Measurements from ENCODE around the gene RHOC. TPM values are rescaled to one million over a fixed set of nuclear protein-coding genes. Genes with fewer than 3 reads are reported as not detected.

RHOC gene
- total and polyA plus RNA-seq, 2 donors (not counting 1 experiment from before 2014, with no cell fraction given): 484 to 857 TPM

GRCh38 chr1:112651205-112651604, 55.7 kb downstream of the RHOC start:
- Histone ChIP-seq H3K4me2 (ENCODE audit: extremely low read depth, insufficient read depth, low read length) (no peak overlapping the region), H3K9me3 (ENCODE audit: control insufficient read depth, insufficient read depth, low read depth, low read length) (no peaks in the 10 kb centered on the region), H3K27ac (ENCODE audit: insufficient read depth, low read length) (no peak overlapping the region), H3K9ac (ENCODE audit: insufficient read depth, low read length) (no peak overlapping the region), H3K4me1 (ENCODE audit: control insufficient read depth, extremely low read depth, insufficient read depth, low read length) (no peaks in the 10 kb centered on the region), H3K4me3 (replicated peaks in 1 of 4; ENCODE audit: control extremely low read depth in 1 of 4, insufficient read depth in 1 of 4, low read depth in 3 of 4, low read length in 4 of 4) (no peak overlapping the region), H4K20me1 (ENCODE audit: control insufficient read depth, extremely low read depth, insufficient read depth, low read length) (no peaks in the 10 kb centered on the region), H3K36me3 (ENCODE audit: control insufficient read depth, insufficient read depth, low read length) (no peaks in the 10 kb centered on the region), H3K79me2 (ENCODE audit: control insufficient read depth, insufficient read depth, low read length) (peaks cover 29% of the 10 kb centered on the region), H2AFZ (ENCODE audit: low read length) (no peak overlapping the region), H3K27me3 (ENCODE audit: control insufficient read depth, insufficient read depth, low read length) (no peaks in the 10 kb centered on the region)
- TF ChIP-seq EZH2 (IDR thresholded peaks at IDR 0.05; ENCODE audit: low read length, missing control alignments): no peak
- TF ChIP-seq CTCF (conservative IDR thresholded peaks at IDR 0.05 in 1 of 2, IDR thresholded peaks at IDR 0.05 in 1 of 2; ENCODE audit: low read depth in 1 of 2, low read length in 2 of 2): no peak
- DNase-seq (ENCODE audit: low read depth in 2 of 2): peak in 1 of 2 donors; percentile 32

Other genes starting within 250 kb of the RHOC start
- gene WNT2B, start 198.2 kb downstream of the RHOC start, total RNA-seq: 1.5 and 3.5 TPM in 2 replicates
- 1.3 and 2.0 TPM in 2 replicates for gene WNT2B, start 198.2 kb downstream of the RHOC start, polyA plus RNA-seq
- 16.9 and 18.0 TPM in 2 replicates for gene ST7L, start 88.0 kb downstream of the RHOC start, total RNA-seq
- gene ST7L, start 88.0 kb downstream of the RHOC start, polyA plus RNA-seq: 14.0 and 14.6 TPM in 2 replicates
- 155 and 201 TPM in 2 replicates for gene CAPZA1, start 87.3 kb downstream of the RHOC start, total RNA-seq
- 262 and 341 TPM in 2 replicates for gene CAPZA1, start 87.3 kb downstream of the RHOC start, polyA plus RNA-seq
- gene MOV10, start 32.5 kb downstream of the RHOC start, total RNA-seq: 40.3 and 42.9 TPM in 2 replicates
- gene MOV10, start 32.5 kb downstream of the RHOC start, polyA plus RNA-seq: 39.6 and 51.8 TPM in 2 replicates
- 0.83 and 1.0 TPM in 2 replicates for gene PPM1J, start 8.2 kb upstream of the RHOC start, total RNA-seq
- 0.62 and 0.79 TPM in 2 replicates for gene PPM1J, start 8.2 kb upstream of the RHOC start, polyA plus RNA-seq
- gene SLC16A1, start 249.1 kb upstream of the RHOC start, total RNA-seq: 59.1 and 70.1 TPM in 2 replicates
- 51.3 and 63.3 TPM in 2 replicates for gene SLC16A1, start 249.1 kb upstream of the RHOC start, polyA plus RNA-seq